Retinal pigment epithelial cell (primary cell): ENCODE measurements around the gene HOXD8.
A peak's percentile ranks its signal among the peaks of the same experiment; 100 is the strongest.

ENCODE experiments used
- DNase-seq: peaks from one replicate; pipeline ENCODE4 v3.0.0-alpha.2; 2010; ENCODE audit warnings: low read depth
- H3K4me3 ChIP-seq: 2 replicates; pipeline ENCODE4 v1.5.1; 2011; ENCODE audit warnings: mild to moderate bottlenecking, low read length, control low read depth, moderate library complexity
- TF ChIP-seq, protein P1 (sequence below): conservative IDR thresholded peaks from 2 replicates; pipeline ENCODE4 v1.5.1; 2011; ENCODE audit warnings: low read depth, low read length, control low read depth, inconsistent platforms

The HOXD8 gene

GRCh38 chr2:176088048-176088936 lies 41.2 kb upstream of the HOXD8 start:
- no peak for DNase-seq
- peak overlapping the region; percentile 16 for H3K4me3 ChIP-seq
- TF ChIP-seq, protein P1, sequence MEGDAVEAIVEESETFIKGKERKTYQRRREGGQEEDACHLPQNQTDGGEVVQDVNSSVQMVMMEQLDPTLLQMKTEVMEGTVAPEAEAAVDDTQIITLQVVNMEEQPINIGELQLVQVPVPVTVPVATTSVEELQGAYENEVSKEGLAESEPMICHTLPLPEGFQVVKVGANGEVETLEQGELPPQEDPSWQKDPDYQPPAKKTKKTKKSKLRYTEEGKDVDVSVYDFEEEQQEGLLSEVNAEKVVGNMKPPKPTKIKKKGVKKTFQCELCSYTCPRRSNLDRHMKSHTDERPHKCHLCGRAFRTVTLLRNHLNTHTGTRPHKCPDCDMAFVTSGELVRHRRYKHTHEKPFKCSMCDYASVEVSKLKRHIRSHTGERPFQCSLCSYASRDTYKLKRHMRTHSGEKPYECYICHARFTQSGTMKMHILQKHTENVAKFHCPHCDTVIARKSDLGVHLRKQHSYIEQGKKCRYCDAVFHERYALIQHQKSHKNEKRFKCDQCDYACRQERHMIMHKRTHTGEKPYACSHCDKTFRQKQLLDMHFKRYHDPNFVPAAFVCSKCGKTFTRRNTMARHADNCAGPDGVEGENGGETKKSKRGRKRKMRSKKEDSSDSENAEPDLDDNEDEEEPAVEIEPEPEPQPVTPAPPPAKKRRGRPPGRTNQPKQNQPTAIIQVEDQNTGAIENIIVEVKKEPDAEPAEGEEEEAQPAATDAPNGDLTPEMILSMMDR, result peak; percentile 78

GRCh38 chr2:176088937-176089842 lies 40.3 kb upstream of the HOXD8 start:
- TF ChIP-seq, protein P1, result no peak
- DNase-seq, result no peak
- H3K4me3 ChIP-seq, result no peak overlapping the region

DNA sequence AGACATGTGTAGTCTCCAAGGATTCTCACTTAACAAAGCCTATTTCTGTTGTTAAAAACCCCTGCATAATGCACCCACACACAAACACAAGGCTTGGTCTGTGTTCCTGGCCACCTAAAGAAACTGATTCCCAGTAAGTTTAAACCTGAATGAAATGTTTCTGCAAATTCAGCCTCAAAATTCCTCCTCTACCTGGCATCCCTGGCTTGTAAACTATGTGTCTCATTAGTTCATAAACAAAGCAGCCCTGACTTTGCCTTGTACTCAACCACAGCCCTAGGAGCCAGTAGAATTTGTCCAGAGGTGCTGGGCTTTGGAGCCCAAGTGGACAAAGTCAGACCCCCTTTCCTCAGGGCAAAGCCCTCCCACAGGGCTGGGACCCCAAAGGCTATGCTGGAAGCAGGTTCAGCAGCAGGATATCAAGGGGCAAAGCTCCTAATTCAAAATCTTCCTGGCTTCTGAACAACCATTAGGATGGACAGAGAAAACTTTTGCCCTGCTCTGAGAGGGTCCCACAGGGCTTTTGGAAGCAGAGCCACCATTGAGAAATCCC lies 39.6 kb upstream of the HOXD8 start:
- DNase-seq, result no peak
- no peak overlapping the region for H3K4me3 ChIP-seq
- TF ChIP-seq, protein P1, result no peak

DNA sequence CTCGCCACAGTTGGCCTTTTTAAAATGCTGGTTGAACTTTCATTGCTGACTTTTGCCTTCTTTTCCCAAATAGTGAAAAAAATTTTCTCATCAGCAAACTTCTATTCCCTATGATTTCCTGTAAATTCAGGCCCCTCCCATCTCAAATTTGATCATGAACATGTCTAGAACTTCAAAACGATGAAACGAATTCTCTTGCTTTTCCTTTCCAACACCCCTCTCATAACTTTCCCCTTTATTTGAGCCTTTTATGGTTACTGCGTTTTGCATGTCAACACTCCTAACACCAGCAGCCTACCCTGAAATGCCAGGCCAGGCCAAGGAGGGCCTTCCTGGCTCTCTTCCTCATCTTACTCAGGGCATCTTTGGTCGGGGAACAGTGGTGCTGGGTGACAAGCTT lies 38.6 kb upstream of the HOXD8 start:
- TF ChIP-seq, protein P1, result no peak
- no peak overlapping the region for H3K4me3 ChIP-seq
- DNase-seq, result no peak

- H3K4me3 ChIP-seq, result no peak overlapping the region
- TF ChIP-seq, protein P1, result no peak
- no peak for DNase-seq
These were observed 37.9 kb upstream of the HOXD8 start for GRCh38 chr2:176091329-176092258.
